HepG2 (cell line): ENCODE results near the gene TWIST2. TPM values are rescaled to one million over a fixed set of nuclear protein-coding genes. Genes with fewer than 3 reads are reported as not detected.

Experiments
- ATAC-seq: fragments of 200-7000 bp; cut with Tn5 transposase; 3 replicates; pipeline ENCODE4 v1.9.1; 2020; ENCODE audit warnings: mild to moderate bottlenecking, moderate library complexity
- BruUV-seq: library from RNA; stranded (reverse); fragments of 400-500 nt; replicated peaks from 2 replicates; lab custom pipeline; 2021; lab: Mats Ljungman, UMichigan
- CTCF ChIA-PET: fragments of 300-600 bp; formaldehyde crosslinking; extraction: SDS; loops from one replicate; lab custom pipeline; 2021; ENCODE audit warnings: low total read pairs, inconsistent platforms, low intra/inter-chr PET ratio; lab: Yijun Ruan, JAX
- POLR2A ChIA-PET: fragments of 350-600 bp; sonication (Branson Sonifier 250); formaldehyde crosslinking; loops from one replicate; lab custom pipeline; 2020; ENCODE audit warnings: antibody characterized with exemption, inconsistent platforms; lab: Yijun Ruan, JAX
- DNase-seq: peaks from one replicate; pipeline ENCODE4 v3.0.0-alpha.2; 2015; ENCODE audit warnings: low spot score
- FAIRE-seq: peaks from 3 replicates; lab custom pipeline; 2011; peaks lifted over from hg19 to GRCh38; lab: Jason Lieb, UNC
- H2AFZ ChIP-seq: one replicate; pipeline ENCODE4 v1.6.1; 2011; ENCODE audit warnings: low read length, inconsistent platforms
- H3K27ac ChIP-seq: fragments of 300-600 bp; 3 replicates; pipeline ENCODE4 v1.8.0; 2011; ENCODE audit warnings: mixed run types, mild to moderate bottlenecking, mixed read lengths, low read length, inconsistent platforms; ENCODE audit not compliant: insufficient read depth; ENCODE audit errors: extremely low read length
- H3K27me3 ChIP-seq, 2 experiments: fragments of 200-600 bp in 1 of 2; 2 replicates in 1 of 2; 3 replicates in 1 of 2; pipeline versions ENCODE4 v1.6.0 to v1.8.0; 2011; ENCODE audit warnings: low read length in 2 of 2, mild to moderate bottlenecking in 2 of 2, moderate library complexity in 2 of 2, inconsistent platforms in 1 of 2; ENCODE audit not compliant: insufficient read depth in 2 of 2, control insufficient read depth in 1 of 2
- H3K36me3 ChIP-seq, 2 experiments: fragments of 200-600 bp in 1 of 2; replicated peaks in 1 of 2; 2 replicates in 1 of 2; 3 replicates in 1 of 2; pipeline versions ENCODE4 v1.5.1 to v1.8.0; 2011; ENCODE audit warnings: low read length in 2 of 2, inconsistent platforms in 1 of 2; ENCODE audit not compliant: insufficient read depth in 2 of 2, control insufficient read depth in 1 of 2
- H3K4me1 ChIP-seq: 2 replicates; pipeline ENCODE4 v1.5.1; 2012; ENCODE audit warnings: low read length, inconsistent platforms; ENCODE audit not compliant: insufficient read depth
- H3K4me2 ChIP-seq: 2 replicates; pipeline ENCODE4 v1.6.0; 2011; ENCODE audit warnings: low read depth, low read length, inconsistent platforms
- H3K4me3 ChIP-seq, 3 experiments: fragments of 200-600 bp in 1 of 3; sonication (generic), shearing (Covaris generic) in 1 of 3; replicated peaks in 1 of 3; 2 replicates each; pipeline ENCODE4 v1.5.1; 2011 to 2016; ENCODE audit warnings: low read length in 3 of 3, inconsistent platforms in 2 of 3, low read depth in 2 of 3, mild to moderate bottlenecking in 2 of 3, control low read depth in 1 of 3, mixed read lengths in 1 of 3; ENCODE audit not compliant: insufficient read depth in 1 of 3
- H3K79me2 ChIP-seq: one replicate; pipeline ENCODE4 v1.6.1; 2011; ENCODE audit warnings: low read length, inconsistent platforms; ENCODE audit not compliant: insufficient read depth
- H3K9ac ChIP-seq: 2 replicates; pipeline ENCODE4 v1.6.0; 2011; ENCODE audit warnings: mild to moderate bottlenecking, low read depth, low read length, inconsistent platforms; ENCODE audit not compliant: insufficient read depth
- H3K9me3 ChIP-seq: 2 replicates; pipeline ENCODE4 v1.5.1; 2012; ENCODE audit warnings: mild to moderate bottlenecking, low read length
- H4K20me1 ChIP-seq: 2 replicates; pipeline ENCODE4 v1.6.0; 2011; ENCODE audit warnings: inconsistent platforms, mild to moderate bottlenecking, low read length, moderate library complexity; ENCODE audit not compliant: insufficient read depth
- HDAC1 ChIP-seq: sonication (generic); formaldehyde crosslinking; IDR thresholded peaks from 2 replicates; pipeline ENCODE4 v1.5.1; 2020; ENCODE audit warnings: mild to moderate bottlenecking, missing genetic modification reagents
- SMARCC2 ChIP-seq: fragments of 450-650 bp; IDR thresholded peaks from 2 replicates; pipeline ENCODE4 v1.6.1; 2017; ENCODE audit warnings: antibody characterized with exemption, mild to moderate bottlenecking
- ZNF24 ChIP-seq: fragments of 450-650 bp; IDR thresholded peaks from 2 replicates; pipeline ENCODE4 v1.6.1; 2017; ENCODE audit warnings: antibody characterized with exemption, mild to moderate bottlenecking
- ZNF513 ChIP-seq: sonication (generic); formaldehyde crosslinking; conservative IDR thresholded peaks from 2 replicates; pipeline ENCODE4 v1.5.0; 2020; ENCODE audit warnings: missing genetic modification reagents
- ZNF674 ChIP-seq: sonication (generic); formaldehyde crosslinking; IDR thresholded peaks from 2 replicates; pipeline ENCODE4 v1.5.0; 2020; ENCODE audit warnings: low read depth, mild to moderate bottlenecking, missing genetic modification reagents
- ZNF782 ChIP-seq: sonication (generic); formaldehyde crosslinking; IDR thresholded peaks from 2 replicates; pipeline ENCODE4 v1.4.0; 2020; ENCODE audit warnings: missing genetic modification reagents, mild to moderate bottlenecking, borderline replicate concordance
- WGBS: methylation state at CpG from one replicate; pipeline ENCODE4 v1.1.6; 2017; ENCODE audit warnings: low lambda C conversion rate; 5-methylcytosine and 5-hydroxymethylcytosine counted together
- in situ Hi-C: cut with HindIII; loops from 2 replicates; pipeline ENCODE4 v1.10.0; 2017; ENCODE audit warnings: low pct_unique_long_range_greater_than_20kb; ENCODE audit not compliant: extremely low pct_ligation_motif_present
- intact Hi-C: fragments of 100-400 bp; cut with micrococcal nuclease; formaldehyde crosslinking; loops from one replicate; pipeline ENCODE4 v1.10.0; 2022; ENCODE audit not compliant: unreplicated experiment
- polyA plus RNA-seq, 8 experiments: library from polyadenylated mRNA; depleted of rRNA in 3 of 8; stranded (reverse) in 7 of 8; unstranded in 1 of 8; fragments of >200 nt; fragmentation: Illumina TruSeq in 4 of 8; extraction: Trizol in 4 of 8; gene quantifications; 2 replicates each; pipeline versions ENCODE4 v1.2.1 to v1.2.3, GENCODE V29; 2011 to 2016; ENCODE audit warnings: low read depth in 4 of 8, missing spikeins in 1 of 8, mixed read lengths in 1 of 8; ENCODE audit not compliant: insufficient read depth in 1 of 8
- total RNA-seq, 5 experiments: library from RNA; depleted of rRNA; stranded (reverse); fragments of >200 nt; fragmentation: Illumina TruSeq; extraction: Trizol; gene quantifications; 2 replicates each; pipeline ENCODE4 v1.2.3, GENCODE V29; 2016; ENCODE audit warnings: low read depth in 1 of 5
- TF ChIP-seq, protein P1 (sequence below): sonication (generic); formaldehyde crosslinking; conservative IDR thresholded peaks from 2 replicates; pipeline ENCODE4 v1.8.0; 2022; ENCODE audit warnings: mild to moderate bottlenecking, moderate library complexity, missing genetic modification reagents

TWIST2 gene
- total and polyA plus RNA-seq, 2 of the 13 experiments (the other 11 are each of a cell fraction or from before 2014, with no cell fraction given) = 0.08 to 0.11 TPM

DNA sequence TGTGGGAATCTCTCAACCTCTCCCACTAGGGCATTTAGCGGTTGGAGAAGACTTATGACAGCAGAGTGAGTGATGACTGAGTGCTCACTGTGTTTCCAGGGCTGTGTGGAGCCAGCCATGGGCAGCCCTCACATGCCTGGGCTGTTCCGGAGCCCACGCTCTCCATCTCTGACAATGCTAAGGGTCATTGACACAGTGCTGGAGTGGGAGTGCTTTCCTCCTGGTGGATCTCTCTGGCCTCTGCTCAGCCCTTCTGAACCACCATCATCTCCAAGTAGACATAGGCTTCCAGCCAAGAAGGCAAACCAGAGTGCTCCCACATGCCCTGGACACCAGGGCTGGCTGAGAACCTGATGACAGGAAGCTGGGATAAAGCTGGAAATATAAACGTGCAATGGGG is 33.1 kb upstream of the TWIST2 start:
- no peaks in the 10 kb centered on the region for H3K36me3 ChIP-seq
- no peak overlapping the region for H3K4me2 ChIP-seq
- no peak for FAIRE-seq
- ATAC-seq = no peak
- peaks cover 8 to 65% of the 10 kb centered on the region in 2 experiments for H3K27me3 ChIP-seq
- no peaks in the 10 kb centered on the region for H3K4me1 ChIP-seq
- in situ Hi-C loops (no loop called here), intact Hi-C loops (no loop called here)
- ChIA-PET POLR2A (no interaction called here), CTCF (no interaction called here)
- WGBS = 25% methylated on average over 4 of the region's 4 CpGs
- H3K27ac ChIP-seq = no peak overlapping the region
- no peak for DNase-seq
- no peak overlapping the region for H3K4me3 ChIP-seq
- H2AFZ ChIP-seq = no peak overlapping the region
- H3K9ac ChIP-seq = no peak overlapping the region
- no TSS peak for BruUV-seq
- H4K20me1 ChIP-seq = no peaks in the 10 kb centered on the region
- TF ChIP-seq SMARCC2 = no peak
- no peak for TF ChIP-seq ZNF513 (CRISPR knock-in tag)
- no peak for TF ChIP-seq HDAC1 (CRISPR knock-in tag)
- TF ChIP-seq ZNF674 = no peak
- TF ChIP-seq ZNF782 (CRISPR knock-in tag) = no peak
- TF ChIP-seq, protein P1, sequence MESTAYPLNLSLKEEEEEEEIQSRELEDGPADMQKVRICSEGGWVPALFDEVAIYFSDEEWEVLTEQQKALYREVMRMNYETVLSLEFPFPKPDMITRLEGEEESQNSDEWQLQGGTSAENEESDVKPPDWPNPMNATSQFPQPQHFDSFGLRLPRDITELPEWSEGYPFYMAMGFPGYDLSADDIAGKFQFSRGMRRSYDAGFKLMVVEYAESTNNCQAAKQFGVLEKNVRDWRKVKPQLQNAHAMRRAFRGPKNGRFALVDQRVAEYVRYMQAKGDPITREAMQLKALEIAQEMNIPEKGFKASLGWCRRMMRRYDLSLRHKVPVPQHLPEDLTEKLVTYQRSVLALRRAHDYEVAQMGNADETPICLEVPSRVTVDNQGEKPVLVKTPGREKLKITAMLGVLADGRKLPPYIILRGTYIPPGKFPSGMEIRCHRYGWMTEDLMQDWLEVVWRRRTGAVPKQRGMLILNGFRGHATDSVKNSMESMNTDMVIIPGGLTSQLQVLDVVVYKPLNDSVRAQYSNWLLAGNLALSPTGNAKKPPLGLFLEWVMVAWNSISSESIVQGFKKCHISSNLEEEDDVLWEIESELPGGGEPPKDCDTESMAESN (CRISPR knock-in tag) = no peak
- TF ChIP-seq ZNF24 = no peak
- no peaks in the 10 kb centered on the region for H3K79me2 ChIP-seq
- H3K9me3 ChIP-seq = no peaks in the 10 kb centered on the region
